Right atrium auricular region (tissue), 2 donors: ENCODE measurements around the gene APOBEC3A. TPM values are rescaled to one million over a fixed set of nuclear protein-coding genes. Genes with fewer than 3 reads are reported as not detected.
"Not testable (repeated sequence)": the region's sequence is repeated elsewhere in the genome, so short reads cannot be mapped to it uniquely, and the experiment has no call there.

ENCODE experiments used
- DNase-seq: peaks from one replicate; pipeline ENCODE4 v3.0.0-alpha.2; 2019; ENCODE audit warnings: low spot score
- H3K27ac ChIP-seq, 2 donors: fragments of 200-600 bp; sonication (generic); 1 replicate in 1 of 2; 2 replicates in 1 of 2; pipeline ENCODE4 v1.5.1; 2016 to 2019
- H3K27me3 ChIP-seq, 2 donors: fragments of 200-600 bp; sonication (generic); one replicate each; pipeline versions ENCODE4 v1.5.1 to v1.6.0; 2017 to 2019
- H3K36me3 ChIP-seq: fragments of 200-600 bp; sonication (generic); one replicate; pipeline ENCODE4 v1.5.1; 2016
- H3K4me1 ChIP-seq, 2 donors: fragments of 200-600 bp; sonication (generic); one replicate each; pipeline versions ENCODE4 v1.5.1 to v1.6.0; 2017 to 2019
- H3K4me3 ChIP-seq, 2 donors: fragments of 200-600 bp; sonication (generic); 1 replicate in 1 of 2; 2 replicates in 1 of 2; pipeline ENCODE4 v1.5.1; 2017 to 2019; ENCODE audit warnings: mild to moderate bottlenecking in 1 of 2, moderate library complexity in 1 of 2
- H3K9me3 ChIP-seq, 2 donors: fragments of 200-600 bp; sonication (generic); one replicate each; pipeline ENCODE4 v1.5.1; 2019
- CTCF ChIP-seq, 2 donors: fragments of 200-600 bp; sonication (generic); IDR thresholded peaks; one replicate each; pipeline ENCODE4 v1.5.1; 2019; ENCODE audit warnings: antibody characterized with exemption in 2 of 2
- total RNA-seq, 2 donors: library from RNA; depleted of rRNA; stranded (reverse); fragments of >200 nt; gene quantifications; one replicate each; pipeline ENCODE4 v1.1.0, GENCODE V29; 2016

Gene APOBEC3A
- total RNA-seq, 2 donors from 2014 or later = 1.1 TPM; not detected in 1

- DNase-seq = no peak
- TF ChIP-seq CTCF (IDR thresholded peaks at IDR 0.05) = no peak
- H3K36me3 ChIP-seq = no peaks in the 10 kb centered on the region
- H3K27me3 ChIP-seq = no peaks in the 10 kb centered on the region
- no peaks in the 10 kb centered on the region for H3K4me1 ChIP-seq
- no peak overlapping the region for H3K4me3 ChIP-seq
- H3K9me3 ChIP-seq = no peaks in the 10 kb centered on the region
- H3K27ac ChIP-seq = no peak overlapping the region
Observed at GRCh38 chr22:38957808-38958650, 620 bp downstream of the APOBEC3A start.

GRCh38 chr22:38958651-38958943, 1.2 kb downstream of the APOBEC3A start:
- H3K36me3 ChIP-seq, H3K27ac ChIP-seq, H3K4me1 ChIP-seq, H3K9me3 ChIP-seq, H3K4me3 ChIP-seq, H3K27me3 ChIP-seq, DNase-seq: not testable (repeated sequence)

- no peak for TF ChIP-seq CTCF (IDR thresholded peaks at IDR 0.05)
- Histone ChIP-seq H3K36me3 (no peaks in the 10 kb centered on the region), H3K9me3 (no peaks in the 10 kb centered on the region), H3K4me1 (no peaks in the 10 kb centered on the region), H3K27me3 (no peaks in the 10 kb centered on the region), H3K4me3 (no peak overlapping the region), H3K27ac (no peak overlapping the region)
- no peak for DNase-seq
Observed at GRCh38 chr22:38959590-38959989, 2.2 kb downstream of the APOBEC3A start.

GRCh38 chr22:38960673-38961072, 3.3 kb downstream of the APOBEC3A start:
- not testable (repeated sequence) for H3K27me3 ChIP-seq, H3K36me3 ChIP-seq, H3K4me3 ChIP-seq, H3K27ac ChIP-seq, H3K9me3 ChIP-seq, DNase-seq, H3K4me1 ChIP-seq

- not testable (repeated sequence) for H3K9me3 ChIP-seq, H3K4me3 ChIP-seq, DNase-seq, H3K4me1 ChIP-seq, H3K27me3 ChIP-seq, H3K36me3 ChIP-seq
- H3K27ac ChIP-seq = peak overlapping the region in 1 of 2 donors; percentile 58
Observed at GRCh38 chr22:38963291-38963738, 5.9 kb downstream of the APOBEC3A start.

- H3K4me1 ChIP-seq = no peaks in the 10 kb centered on the region
- H3K27ac ChIP-seq = peak overlapping the region in 1 of 2 donors; percentile 58
- H3K27me3 ChIP-seq = no peaks in the 10 kb centered on the region
- no peaks in the 10 kb centered on the region for H3K36me3 ChIP-seq
- no peaks in the 10 kb centered on the region for H3K9me3 ChIP-seq
- no peak overlapping the region for H3K4me3 ChIP-seq
- DNase-seq = no peak
- TF ChIP-seq CTCF (IDR thresholded peaks at IDR 0.05) = no peak
Observed at GRCh38 chr22:38963872-38964271, 6.5 kb downstream of the APOBEC3A start.

- Histone ChIP-seq H3K36me3 (no peaks in the 10 kb centered on the region), H3K4me1 (no peaks in the 10 kb centered on the region), H3K9me3 (no peaks in the 10 kb centered on the region), H3K4me3 (no peak overlapping the region), H3K27me3 (no peaks in the 10 kb centered on the region), H3K27ac (no peak overlapping the region)
- no peak for DNase-seq
- TF ChIP-seq CTCF (IDR thresholded peaks at IDR 0.05) = no peak
Observed at GRCh38 chr22:38964306-38964705, 6.9 kb downstream of the APOBEC3A start.
